H1 (cell line): ENCODE measurements around the gene SRRM3. TPM values are rescaled to one million over a fixed set of nuclear protein-coding genes. Genes with fewer than 3 reads are reported as not detected.

ENCODE experiments used
- CTCF ChIA-PET: fragments of 300-600 bp; sonication (Branson Sonifier 250); formaldehyde crosslinking; loops from one replicate; lab custom pipeline; 2021; ENCODE audit not compliant: partially characterized antibody; lab: Charles Lee
- POLR2A ChIA-PET: fragments of 300-600 bp; sonication (Branson Sonifier 250); formaldehyde crosslinking; loops from one replicate; lab custom pipeline; 2021; ENCODE audit warnings: inconsistent platforms; ENCODE audit not compliant: partially characterized antibody; lab: Charles Lee
- DNase-seq, 2 experiments: peaks; one replicate each; pipeline versions ENCODE4 v3.0.0 to v3.0.0-alpha.2; 2010 to 2022; ENCODE audit warnings: low spot score in 2 of 2, low read depth in 1 of 2, mixed read lengths in 1 of 2
- FAIRE-seq: peaks from 2 replicates; lab custom pipeline; 2011; peaks lifted over from hg19 to GRCh38; lab: Jason Lieb, UNC
- H2AFZ ChIP-seq: 2 replicates; pipeline ENCODE4 v1.8.1; 2012; ENCODE audit warnings: low read length, inconsistent platforms
- H2AK5ac ChIP-seq: 2 replicates; pipeline ENCODE4 v1.6.1; 2013; ENCODE audit warnings: low read depth, low read length
- H2BK120ac ChIP-seq: replicated peaks from 2 replicates; pipeline ENCODE3; 2013; ENCODE audit warnings: low read depth, low read length, inconsistent platforms
- H2BK12ac ChIP-seq: 2 replicates; pipeline ENCODE4 v1.6.1; 2013; ENCODE audit warnings: low read depth, low read length
- H2BK15ac ChIP-seq: 2 replicates; pipeline ENCODE4 v1.6.1; 2013; ENCODE audit warnings: low read length
- H2BK20ac ChIP-seq: 2 replicates; pipeline ENCODE4 v1.6.1; 2013; ENCODE audit warnings: low read length
- H2BK5ac ChIP-seq: 2 replicates; pipeline ENCODE4 v1.6.1; 2013; ENCODE audit warnings: low read depth, low read length
- H3K14ac ChIP-seq: 2 replicates; pipeline ENCODE4 v1.6.1; 2013; ENCODE audit warnings: inconsistent platforms; ENCODE audit not compliant: insufficient read length
- H3K18ac ChIP-seq: 2 replicates; pipeline ENCODE4 v1.6.1; 2013; ENCODE audit warnings: low read length; ENCODE audit errors: extremely low read depth
- H3K23ac ChIP-seq: 2 replicates; pipeline ENCODE4 v1.6.1; 2013; ENCODE audit warnings: inconsistent platforms; ENCODE audit not compliant: insufficient read length
- H3K23me2 ChIP-seq: 2 replicates; pipeline ENCODE4 v1.6.1; 2013; ENCODE audit warnings: low read depth, low read length
- H3K27ac ChIP-seq: 2 replicates; pipeline ENCODE4 v1.6.1; 2011; ENCODE audit warnings: low read depth, low read length, inconsistent platforms
- H3K27me3 ChIP-seq, 4 experiments: replicated peaks in 1 of 4; 1 replicate in 1 of 4; 2 replicates in 3 of 4; pipeline versions ENCODE4 v1.6.1 to v1.8.1; 2011 to 2013; ENCODE audit warnings: low read length in 3 of 4, mild to moderate bottlenecking in 3 of 4, inconsistent platforms in 2 of 4, mixed read lengths in 2 of 4, moderate library complexity in 1 of 4; ENCODE audit not compliant: control insufficient read depth in 3 of 4, insufficient read depth in 3 of 4; ENCODE audit errors: extremely low read depth in 1 of 4
- H3K36me3 ChIP-seq, 4 experiments: 2 replicates each; pipeline versions ENCODE4 v1.6.1 to v1.8.1; 2011 to 2013; ENCODE audit warnings: mild to moderate bottlenecking in 4 of 4, low read length in 3 of 4, moderate library complexity in 2 of 4, control low read depth in 1 of 4, inconsistent platforms in 1 of 4; ENCODE audit not compliant: insufficient read depth in 4 of 4, control insufficient read depth in 2 of 4
- H3K4ac ChIP-seq: replicated peaks from 2 replicates; pipeline ENCODE3; 2013; ENCODE audit warnings: low read length, low read depth, mixed read lengths, inconsistent platforms; ENCODE audit not compliant: insufficient read length
- H3K4me1 ChIP-seq, 4 experiments: replicated peaks in 1 of 4; 1 replicate in 1 of 4; 2 replicates in 3 of 4; pipeline versions ENCODE4 v1.6.1 to v1.8.1; 2011 to 2013; ENCODE audit warnings: low read length in 3 of 4, inconsistent platforms in 2 of 4, mixed read lengths in 1 of 4; ENCODE audit not compliant: insufficient read depth in 4 of 4, control insufficient read depth in 3 of 4
- H3K4me2 ChIP-seq, 2 experiments: 2 replicates each; pipeline versions ENCODE4 v1.6.1 to v1.8.1; 2011 to 2013; ENCODE audit warnings: low read depth in 2 of 2, low read length in 2 of 2, control low read depth in 1 of 2, inconsistent platforms in 1 of 2, mild to moderate bottlenecking in 1 of 2; ENCODE audit not compliant: insufficient read depth in 1 of 2
- H3K4me3 ChIP-seq, 4 experiments: fragments of 200-600, 300-600 bp in 1 of 4; sonication (generic), shearing (Covaris generic), sonication (Bioruptor Twin) in 1 of 4; 2 replicates each; pipeline versions ENCODE4 v1.5.1 to v1.8.1; 2011 to 2016; ENCODE audit warnings: low read length in 4 of 4, low read depth in 3 of 4, control low read depth in 2 of 4, inconsistent platforms in 2 of 4, mild to moderate bottlenecking in 2 of 4, mixed read lengths in 1 of 4, moderate library complexity in 1 of 4; ENCODE audit not compliant: insufficient read depth in 2 of 4; ENCODE audit errors: extremely low read depth in 1 of 4
- H3K56ac ChIP-seq: replicated peaks from 2 replicates; pipeline ENCODE3; 2013; ENCODE audit warnings: low read depth, mild to moderate bottlenecking, mixed read lengths, low read length, inconsistent platforms; ENCODE audit not compliant: insufficient read length
- H3K79me1 ChIP-seq: 2 replicates; pipeline ENCODE4 v1.6.1; 2013; ENCODE audit warnings: low read depth, low read length, control low read depth
- H3K79me2 ChIP-seq, 2 experiments: 2 replicates each; pipeline versions ENCODE4 v1.6.1 to v1.8.1; 2012 to 2013; ENCODE audit warnings: low read length in 2 of 2, mild to moderate bottlenecking in 2 of 2, inconsistent platforms in 1 of 2; ENCODE audit not compliant: insufficient read depth in 2 of 2, control insufficient read depth in 1 of 2
- H3K9ac ChIP-seq, 4 experiments: replicated peaks in 1 of 4; 1 replicate in 1 of 4; 2 replicates in 3 of 4; pipeline versions ENCODE4 v1.6.1 to v1.8.1; 2011 to 2013; ENCODE audit warnings: low read depth in 3 of 4, low read length in 3 of 4, control low read depth in 2 of 4, mild to moderate bottlenecking in 2 of 4, moderate library complexity in 2 of 4, inconsistent platforms in 1 of 4; ENCODE audit errors: extremely low read depth in 1 of 4
- H3K9me3 ChIP-seq, 2 experiments: 2 replicates each; pipeline versions ENCODE4 v1.6.1 to v1.8.1; 2012 to 2013; ENCODE audit warnings: mild to moderate bottlenecking in 2 of 2, moderate library complexity in 2 of 2, control low read depth in 1 of 2, inconsistent platforms in 1 of 2, low read depth in 1 of 2, low read length in 1 of 2, mixed read lengths in 1 of 2; ENCODE audit not compliant: insufficient read depth in 2 of 2
- H4K20me1 ChIP-seq, 2 experiments: replicated peaks in 1 of 2; 2 replicates each; pipeline versions ENCODE3 to v1.8.1; 2011 to 2013; ENCODE audit warnings: inconsistent platforms in 2 of 2, low read length in 2 of 2, mild to moderate bottlenecking in 1 of 2; ENCODE audit not compliant: insufficient read depth in 2 of 2, control insufficient read depth in 1 of 2
- H4K5ac ChIP-seq: 2 replicates; pipeline ENCODE4 v1.6.1; 2013; ENCODE audit warnings: low read length, low read depth, mixed read lengths, inconsistent platforms; ENCODE audit not compliant: insufficient read length
- H4K8ac ChIP-seq: 2 replicates; pipeline ENCODE4 v1.8.0; 2013; ENCODE audit warnings: mild to moderate bottlenecking, moderate library complexity, low read length, inconsistent platforms; ENCODE audit not compliant: insufficient read depth; ENCODE audit errors: extremely low read depth
- H4K91ac ChIP-seq: replicated peaks from 2 replicates; pipeline ENCODE3; 2013; ENCODE audit warnings: low read length, mixed read lengths, inconsistent platforms; ENCODE audit not compliant: insufficient read length
- ASH2L ChIP-seq: fragments of 200-600, 300-600 bp; sonication (generic); IDR thresholded peaks from one replicate; pipeline ENCODE4 v1.7.1; 2017; ENCODE audit warnings: low read length
- CEBPB ChIP-seq: IDR thresholded peaks from 2 replicates; pipeline ENCODE4 v1.6.1; 2012; ENCODE audit warnings: low read depth, low read length
- RBBP5 ChIP-seq: IDR thresholded peaks from 2 replicates; pipeline ENCODE4 v1.7.1; 2012; ENCODE audit warnings: low read depth, mild to moderate bottlenecking, inconsistent platforms, low read length, moderate library complexity, borderline replicate concordance
- SP1 ChIP-seq: IDR thresholded peaks from 2 replicates; pipeline ENCODE4 v1.6.1; 2011; ENCODE audit warnings: low read depth, low read length
- WGBS, 2 experiments: shearing (Covaris generic) in 1 of 2; methylation state at CpG; one replicate each; pipeline versions ENCODE4 v1.1.6 to v1.1.7; 2013 to 2015; ENCODE audit warnings: low lambda C conversion rate in 2 of 2, mixed read lengths in 2 of 2, inconsistent platforms in 1 of 2, low coverage in 1 of 2, missing lambda C conversion rate in 1 of 2; ENCODE audit not compliant: insufficient replicate concordance in 2 of 2, insufficient coverage in 1 of 2, insufficient read length in 1 of 2; ENCODE audit errors: extremely low coverage in 1 of 2, missing lambda C conversion rate in 1 of 2; 5-methylcytosine and 5-hydroxymethylcytosine counted together
- polyA plus RNA-seq, 7 experiments: library from polyadenylated mRNA; depleted of rRNA in 3 of 7; stranded (reverse) in 5 of 7; unstranded in 2 of 7; fragments of >200 nt in 5 of 7; fragments of 200-250 nt in 2 of 7; gene quantifications; 1 replicate in 5 of 7; 2 replicates in 1 of 7; 4 replicates in 1 of 7; pipeline versions ENCODE4 v1.2.1 to v1.2.3, GENCODE V29; 2011 to 2013; ENCODE audit warnings: missing spikeins in 2 of 7, mixed read lengths in 2 of 7
- total RNA-seq: library from RNA; stranded (reverse); fragmentation: NEBNext Ultra II Directional; extraction: Animal tissue kit (Norgen Biotek cat#: 25700); gene quantifications from 2 replicates; pipeline ENCODE4 v1.2.1, GENCODE V29; 2021
- TF ChIP-seq, protein P1 (sequence below): IDR thresholded peaks from 2 replicates; pipeline ENCODE4 v1.6.1; 2012; ENCODE audit warnings: inconsistent platforms

The SRRM3 gene
- total and polyA plus RNA-seq, 2 of the 8 experiments (the other 6 are each of a cell fraction or from before 2014, with no cell fraction given) = 10.4 to 17.4 TPM

GRCh38 chr7:76217942-76218566 is 16.4 kb downstream of the SRRM3 start:
- Histone ChIP-seq H3K27me3 (no peaks in the 10 kb centered on the region), H3K14ac (no peak overlapping the region), H4K20me1 (no peaks in the 10 kb centered on the region), H3K79me1 (no peaks in the 10 kb centered on the region), H2BK120ac (no peak overlapping the region), H3K56ac (no peak overlapping the region), H3K27ac (no peak overlapping the region), H3K4me1 (peaks cover 14 to 31% (median 17%) of the 10 kb centered on the region in 4 experiments), H2BK12ac (peak overlapping the region; percentile 86; the same call in 1 of the 2 replicates), H3K79me2 (no peaks in the 10 kb centered on the region), H2AK5ac (no peak overlapping the region), H3K23me2 (no peaks in the 10 kb centered on the region), H3K23ac (no peak overlapping the region), H3K18ac (peak overlapping the region; percentile 73), H3K4ac (no peak overlapping the region), H4K5ac (no peak overlapping the region), H2AFZ (0 out of 2 replicates have a peak overlapping the region, but pooled peaks have one; percentile 13), H3K4me2 (peak overlapping the region; percentile 29 to 47), H2BK5ac (peak overlapping the region; percentile 46; the same call in 1 of the 2 replicates), H4K8ac (no peak overlapping the region), H2BK15ac (peak overlapping the region; percentile 18; the same call in 1 of the 2 replicates), H3K36me3 (no peaks in the 10 kb centered on the region), H3K9me3 (no peaks in the 10 kb centered on the region), H3K4me3 (peak overlapping the region in 2 of 4 experiments; percentile 4 to 8; a peak in 2 of 8 replicates), H3K9ac (no peak overlapping the region; a peak in 1 of 7 replicates), H4K91ac (peak overlapping the region; percentile 45), H2BK20ac (peak overlapping the region; percentile 90; the same call in 1 of the 2 replicates)
- TF ChIP-seq CEBPB (no peak), SP1 (0 out of 2 replicates have a peak, but pooled peaks have one; percentile 25), RBBP5 (peak; percentile 89; the same call in 1 of the 2 replicates), ASH2L (peak; percentile 52)
- TF ChIP-seq, protein P1, sequence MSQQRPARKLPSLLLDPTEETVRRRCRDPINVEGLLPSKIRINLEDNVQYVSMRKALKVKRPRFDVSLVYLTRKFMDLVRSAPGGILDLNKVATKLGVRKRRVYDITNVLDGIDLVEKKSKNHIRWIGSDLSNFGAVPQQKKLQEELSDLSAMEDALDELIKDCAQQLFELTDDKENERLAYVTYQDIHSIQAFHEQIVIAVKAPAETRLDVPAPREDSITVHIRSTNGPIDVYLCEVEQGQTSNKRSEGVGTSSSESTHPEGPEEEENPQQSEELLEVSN = 0 out of 2 replicates have a peak, but pooled peaks have one; percentile 18
- WGBS, 2 experiments = 60% methylated on average over 6 of the region's 6 CpGs; no CpG with 5 or more reads in 1 of the 2 experiments
- POLR2A ChIA-PET = interaction anchor here (0.6 to 3.8 kb wide), 6 partner anchors 12 to 32 kb away, joined by 3 to 16 read pairs (median 3); no protein-coding TSS in a partner anchor
- CTCF ChIA-PET = interaction anchor here (0.7 to 5.2 kb wide), 11 partner anchors 10 to 96 kb away, joined by 3 to 51 read pairs (median 6); partner anchors contain the start of gene SRRM3
- DNase-seq = no peak
- no peak for FAIRE-seq
